Esophagus (tissue), 2 donors: ENCODE results near the gene MYOF. TPM values are rescaled to one million over a fixed set of nuclear protein-coding genes. Genes with fewer than 3 reads are reported as not detected.
A peak's percentile ranks its signal among the peaks of the same experiment; 100 is the strongest.
"Not testable (repeated sequence)": the region's sequence is repeated elsewhere in the genome, so short reads cannot be mapped to it uniquely, and the experiment has no call there.

Source experiments
- H3K27ac ChIP-seq, 2 donors: one replicate each; pipeline ENCODE4 v1.5.1; 2013; ENCODE audit warnings: low read depth in 2 of 2, mild to moderate bottlenecking in 2 of 2, inconsistent platforms in 1 of 2, low read length in 1 of 2, moderate library complexity in 1 of 2
- H3K27me3 ChIP-seq, 2 donors: one replicate each; pipeline ENCODE4 v1.6.1; 2013; ENCODE audit warnings: low read length in 2 of 2, control low read depth in 1 of 2, mild to moderate bottlenecking in 1 of 2; ENCODE audit not compliant: insufficient read depth in 2 of 2, control insufficient read depth in 1 of 2
- H3K36me3 ChIP-seq, 2 donors: one replicate each; pipeline ENCODE4 v1.6.1; 2013; ENCODE audit warnings: low read length in 1 of 2; ENCODE audit not compliant: control insufficient read depth in 2 of 2, insufficient read depth in 2 of 2
- H3K4me1 ChIP-seq, 2 donors: one replicate each; pipeline ENCODE4 v1.6.1; 2013; ENCODE audit warnings: low read length in 1 of 2; ENCODE audit not compliant: control insufficient read depth in 2 of 2, insufficient read depth in 2 of 2
- H3K4me3 ChIP-seq, 2 donors: one replicate each; pipeline ENCODE4 v1.5.1; 2013; ENCODE audit warnings: low read length in 2 of 2, mild to moderate bottlenecking in 2 of 2, low read depth in 1 of 2, moderate library complexity in 1 of 2
- H3K9me3 ChIP-seq, 2 donors: one replicate each; pipeline ENCODE4 v1.6.1; 2013; ENCODE audit warnings: mild to moderate bottlenecking in 2 of 2, low read depth in 1 of 2, low read length in 1 of 2, moderate library complexity in 1 of 2; ENCODE audit not compliant: control insufficient read depth in 2 of 2, insufficient read depth in 1 of 2
- whole genome bisulfite sequencing, 2 donors: extraction: QIAGEN DNeasy Blood & Tissue Kit; methylation state at CpG; one replicate each; pipeline ENCODE4 v1.1.7; 2013; 5-methylcytosine and 5-hydroxymethylcytosine counted together
- polyA plus RNA-seq, 2 donors: library from polyadenylated mRNA; stranded (reverse); fragments of 200-250 nt; gene quantifications; one replicate each; pipeline ENCODE4 v1.2.3, GENCODE V29; 2013
- donor health status: healthy with polysubstance abuse.
- donor health status: Bipolar disorder and iron deficiency.

MYOF gene
- polyA plus RNA-seq, 2 donors: 30.2 to 32.1 TPM

- H3K4me3 ChIP-seq: no peak overlapping the region
- H3K27me3 ChIP-seq: no peaks in the 10 kb centered on the region
- H3K36me3 ChIP-seq: peaks cover 13 to 16% of the 10 kb centered on the region in 2 donors
- 74 to 88% methylated on average over 3 of the region's 3 CpGs for WGBS, 2 donors
- H3K27ac ChIP-seq: peak overlapping the region in 1 of 2 donors; percentile 89
- peaks cover 2 to 6% of the 10 kb centered on the region in 2 donors for H3K4me1 ChIP-seq
- no peaks in the 10 kb centered on the region for H3K9me3 ChIP-seq
Observed at GRCh38 chr10:93334181-93334580, 148.0 kb downstream of the MYOF start.

- peak overlapping the region in 1 of 2 donors; percentile 44 for H3K27ac ChIP-seq
Observed at GRCh38 chr10:93333278-93333978, 148.7 kb downstream of the MYOF start.

GRCh38 chr10:93330824-93331223, 151.3 kb downstream of the MYOF start:
- peaks cover 13 to 25% of the 10 kb centered on the region in 2 donors for H3K36me3 ChIP-seq

More at GRCh38 chr10:93333278-93333978, 148.7 kb downstream of the MYOF start:
- no peaks in the 10 kb centered on the region for H3K27me3 ChIP-seq
- H3K4me1 ChIP-seq: peaks cover 2 to 6% of the 10 kb centered on the region in 2 donors
- 78 to 79% methylated on average over 15 of the region's 15 CpGs for WGBS, 2 donors
- no peaks in the 10 kb centered on the region for H3K9me3 ChIP-seq
- peaks cover 16 to 18% of the 10 kb centered on the region in 2 donors for H3K36me3 ChIP-seq
- H3K4me3 ChIP-seq: no peak overlapping the region

GRCh38 chr10:93319896-93320295, 162.2 kb downstream of the MYOF start:
- Histone ChIP-seq H3K27ac (no peak overlapping the region), H3K9me3 (no peaks in the 10 kb centered on the region), H3K27me3 (no peaks in the 10 kb centered on the region), H3K36me3 (peaks cover 8 to 31% of the 10 kb centered on the region in 2 donors), H3K4me3 (no peak overlapping the region), H3K4me1 (no peaks in the 10 kb centered on the region)
- WGBS, 2 donors: 48 to 65% methylated on average over 6 of the region's 6 CpGs

More at GRCh38 chr10:93330824-93331223, 151.3 kb downstream of the MYOF start:
- Histone ChIP-seq H3K27me3 (no peaks in the 10 kb centered on the region), H3K27ac (no peak overlapping the region), H3K4me1 (peaks cover 2 to 6% of the 10 kb centered on the region in 2 donors), H3K4me3 (no peak overlapping the region), H3K9me3 (no peaks in the 10 kb centered on the region)
- WGBS, 2 donors: 75 to 83% methylated on average over 3 of the region's 3 CpGs

GRCh38 chr10:93319096-93319495, 163.0 kb downstream of the MYOF start:
- Histone ChIP-seq H3K4me1 (no peaks in the 10 kb centered on the region), H3K27me3 (no peaks in the 10 kb centered on the region), H3K4me3 (no peak overlapping the region), H3K27ac (no peak overlapping the region), H3K9me3 (no peaks in the 10 kb centered on the region), H3K36me3 (peaks cover 8 to 34% of the 10 kb centered on the region in 2 donors)
- WGBS, 2 donors: 75 to 78% methylated on average over 4 of the region's 4 CpGs

GRCh38 chr10:93315246-93315645, 166.9 kb downstream of the MYOF start:
- H3K36me3 ChIP-seq: peaks cover 11 to 33% of the 10 kb centered on the region in 2 donors
- WGBS, 2 donors: 82 to 86% methylated on average over 7 of the region's 7 CpGs

GRCh38 chr10:93314656-93315055, 167.5 kb downstream of the MYOF start:
- WGBS, 2 donors: 87 to 88% methylated on average over 3 of the region's 3 CpGs
- not testable (repeated sequence) for H3K27me3 ChIP-seq, H3K9me3 ChIP-seq, H3K4me1 ChIP-seq, H3K27ac ChIP-seq, H3K4me3 ChIP-seq
- H3K36me3 ChIP-seq: peaks cover 11 to 30% of the 10 kb centered on the region in 2 donors

More at GRCh38 chr10:93315246-93315645, 166.9 kb downstream of the MYOF start:
- Histone ChIP-seq H3K27ac (no peak overlapping the region), H3K4me3 (no peak overlapping the region), H3K27me3 (no peaks in the 10 kb centered on the region), H3K4me1 (no peaks in the 10 kb centered on the region), H3K9me3 (no peaks in the 10 kb centered on the region)

- no peaks in the 10 kb centered on the region for H3K4me1 ChIP-seq
- H3K36me3 ChIP-seq: peaks cover 11 to 24% of the 10 kb centered on the region in 2 donors
- 84 to 90% methylated on average over 7 of the region's 7 CpGs for WGBS, 2 donors
- no peak overlapping the region for H3K27ac ChIP-seq
- H3K27me3 ChIP-seq: no peaks in the 10 kb centered on the region
- H3K4me3 ChIP-seq: no peak overlapping the region
- H3K9me3 ChIP-seq: no peaks in the 10 kb centered on the region
Observed at GRCh38 chr10:93313798-93314197, 168.3 kb downstream of the MYOF start.

GRCh38 chr10:93309062-93309461, 173.1 kb downstream of the MYOF start:
- 52 to 53% methylated on average over 5 of the region's 5 CpGs for WGBS, 2 donors
- Histone ChIP-seq H3K4me3 (no peak overlapping the region), H3K4me1 (no peaks in the 10 kb centered on the region), H3K9me3 (no peaks in the 10 kb centered on the region), H3K36me3 (peaks cover 5 to 9% of the 10 kb centered on the region in 2 donors), H3K27ac (peak overlapping the region in 1 of 2 donors; percentile 17), H3K27me3 (no peaks in the 10 kb centered on the region)

- no peak overlapping the region for H3K27ac ChIP-seq
- WGBS, 2 donors: 84 to 87% methylated on average over 3 of the region's 3 CpGs
- no peaks in the 10 kb centered on the region for H3K4me1 ChIP-seq
- H3K9me3 ChIP-seq: no peaks in the 10 kb centered on the region
- H3K4me3 ChIP-seq: no peak overlapping the region
- H3K36me3 ChIP-seq: peaks cover 2 to 3% of the 10 kb centered on the region in 2 donors
- no peaks in the 10 kb centered on the region for H3K27me3 ChIP-seq
Observed at GRCh38 chr10:93305122-93305521, 177.0 kb downstream of the MYOF start.
